ENCODE results near the gene SLCO2A1.
"Not testable (repeated sequence)": the region's sequence is repeated elsewhere in the genome, so short reads cannot be mapped to it uniquely, and the experiment has no call there.

The SLCO2A1 gene

GRCh38 chr3:134029734-134030378 is at the start of gene SLCO2A1:
SLCO2A1 (minus strand) TSS chr3:134029925; CDS start chr3:134029802, 123 bp downstream.
- peak; percentile 53 for DNase-seq (ENCODE audit: low read depth)

GRCh38 chr3:134079111-134079547 is 49.4 kb upstream of the SLCO2A1 start:
- DNase-seq (ENCODE audit: low read depth) = peak; percentile 22

GRCh38 chr3:134078169-134078831 is 48.6 kb upstream of the SLCO2A1 start:
- peak; percentile 57 for DNase-seq (ENCODE audit: low read depth)

GRCh38 chr3:134077649-134078161 is 48.0 kb upstream of the SLCO2A1 start:
- peak; percentile 56 for DNase-seq (ENCODE audit: low read depth)

GRCh38 chr3:134076851-134077250 is 47.1 kb upstream of the SLCO2A1 start:
- no peak for DNase-seq (ENCODE audit: low read depth)

GRCh38 chr3:134075846-134076245 is 46.1 kb upstream of the SLCO2A1 start:
- no peak for DNase-seq (ENCODE audit: low read depth)

- no peak for DNase-seq (ENCODE audit: low read depth)
Observed at GRCh38 chr3:134075568-134075825, 45.8 kb upstream of the SLCO2A1 start.

- no peak for DNase-seq (ENCODE audit: low read depth)
Observed at GRCh38 chr3:134074790-134075567, 45.3 kb upstream of the SLCO2A1 start.

GRCh38 chr3:134074001-134074789 is 44.5 kb upstream of the SLCO2A1 start:
- no peak for DNase-seq (ENCODE audit: low read depth)

GRCh38 chr3:134073583-134073945 is 43.8 kb upstream of the SLCO2A1 start:
- DNase-seq (ENCODE audit: low read depth) = no peak

- no peak for DNase-seq (ENCODE audit: low read depth)
Observed at GRCh38 chr3:134072881-134073582, 43.3 kb upstream of the SLCO2A1 start.

GRCh38 chr3:134070281-134070680 is 40.6 kb upstream of the SLCO2A1 start:
- not testable (repeated sequence) for DNase-seq (ENCODE audit: low read depth)

GRCh38 chr3:134068429-134068828 is 38.7 kb upstream of the SLCO2A1 start:
- DNase-seq (ENCODE audit: low read depth) = no peak

- DNase-seq (ENCODE audit: low read depth) = no peak
Observed at GRCh38 chr3:134067531-134068161, 37.9 kb upstream of the SLCO2A1 start.

GRCh38 chr3:134066651-134067530 is 37.2 kb upstream of the SLCO2A1 start:
- no peak for DNase-seq (ENCODE audit: low read depth)

- DNase-seq (ENCODE audit: low read depth) = no peak
Observed at GRCh38 chr3:134066158-134066541, 36.4 kb upstream of the SLCO2A1 start.

- no peak for DNase-seq (ENCODE audit: low read depth)
Observed at GRCh38 chr3:134065252-134066157, 35.8 kb upstream of the SLCO2A1 start.

GRCh38 chr3:134064081-134064480 is 34.4 kb upstream of the SLCO2A1 start:
- DNase-seq (ENCODE audit: low read depth) = no peak

GRCh38 chr3:134061401-134061800 is 31.7 kb upstream of the SLCO2A1 start:
- DNase-seq (ENCODE audit: low read depth) = no peak
